GM23338 (cell line): Measurements from ENCODE around the gene CRISPLD2. TPM values are rescaled to one million over a fixed set of nuclear protein-coding genes. Genes with fewer than 3 reads are reported as not detected.

Experiments
- ATAC-seq: fragments of 200-7000 bp; cut with Tn5 transposase; 3 replicates; pipeline ENCODE4 v1.9.1; 2020
- DNase-seq: peaks from one replicate; pipeline ENCODE4 v3.0.0-alpha.2; 2015; ENCODE audit warnings: low spot score
- H2AFZ ChIP-seq: fragments of 200-600 bp; sonication (generic); 2 replicates; pipeline ENCODE4 v1.8.0; 2016; ENCODE audit warnings: antibody characterized with exemption, mild to moderate bottlenecking, moderate library complexity
- H3F3A ChIP-seq: fragments of 200-600 bp; sonication (generic); replicated peaks from 2 replicates; pipeline ENCODE4 v1.8.0; 2017; ENCODE audit warnings: antibody characterized with exemption, mixed run types, low read depth
- H3K27ac ChIP-seq: fragments of 200-600 bp; sonication (generic); 2 replicates; pipeline ENCODE4 v1.6.1; 2016; ENCODE audit warnings: low read depth
- H3K27me3 ChIP-seq: fragments of 200-600 bp; sonication (generic); 2 replicates; pipeline ENCODE4 v1.8.0; 2016; ENCODE audit warnings: mild to moderate bottlenecking, mixed run types, moderate library complexity; ENCODE audit not compliant: insufficient read depth
- H3K36me3 ChIP-seq: fragments of 200-600 bp; sonication (generic); 2 replicates; pipeline ENCODE4 v1.8.0; 2016; ENCODE audit warnings: mild to moderate bottlenecking; ENCODE audit not compliant: insufficient read depth
- H3K4me1 ChIP-seq: fragments of 200-600 bp; sonication (generic); 2 replicates; pipeline ENCODE4 v1.8.0; 2016; ENCODE audit warnings: mild to moderate bottlenecking, moderate library complexity; ENCODE audit not compliant: insufficient read depth
- H3K4me2 ChIP-seq: fragments of 200-600 bp; sonication (generic); 2 replicates; pipeline ENCODE4 v1.7.1; 2017; ENCODE audit warnings: mixed run types
- H3K4me3 ChIP-seq: fragments of 200-600 bp; sonication (generic); 2 replicates; pipeline ENCODE4 v1.6.1; 2016; ENCODE audit warnings: mixed run types
- H3K79me2 ChIP-seq: fragments of 200-600 bp; sonication (generic); replicated peaks from 2 replicates; pipeline ENCODE4 v1.8.0; 2017; ENCODE audit warnings: mild to moderate bottlenecking; ENCODE audit not compliant: insufficient read depth
- H3K9me2 ChIP-seq: fragments of 200-600 bp; sonication (generic); 2 replicates; pipeline ENCODE4 v1.8.0; 2017; ENCODE audit not compliant: insufficient read depth
- H4K20me1 ChIP-seq: fragments of 200-600 bp; sonication (generic); replicated peaks from 2 replicates; pipeline ENCODE4 v1.8.0; 2017; ENCODE audit warnings: mild to moderate bottlenecking; ENCODE audit not compliant: insufficient read depth
- H3K27ac Mint-ChIP-seq: 2 replicates; pipeline ENCODE4 v1.8.0; 2020; ENCODE audit warnings: inconsistent platforms, mild to moderate bottlenecking, moderate library complexity, mixed read lengths
- H3K27me3 Mint-ChIP-seq: 3 replicates; pipeline ENCODE4 v1.8.0; 2022; ENCODE audit warnings: low read depth, mild to moderate bottlenecking, moderate library complexity, mixed read lengths, inconsistent platforms; ENCODE audit not compliant: insufficient read depth, poor library complexity
- H3K36me3 Mint-ChIP-seq: 3 replicates; pipeline ENCODE4 v1.8.0; 2021; ENCODE audit warnings: low read depth, mild to moderate bottlenecking, inconsistent platforms, moderate library complexity, mixed read lengths
- H3K4me1 Mint-ChIP-seq: 3 replicates; pipeline ENCODE4 v1.8.0; 2020; ENCODE audit warnings: mild to moderate bottlenecking, inconsistent platforms, mixed read lengths
- H3K4me3 Mint-ChIP-seq: 3 replicates; pipeline ENCODE4 v1.8.0; 2021; ENCODE audit warnings: moderate library complexity, mild to moderate bottlenecking, inconsistent platforms, mixed read lengths
- H3K9me3 Mint-ChIP-seq: 3 replicates; pipeline ENCODE4 v1.8.0; 2020; ENCODE audit warnings: moderate library complexity, mild to moderate bottlenecking, inconsistent platforms, mixed read lengths
- CREB1 ChIP-seq: fragments of 250-450 bp; sonication (Bioruptor Pico); IDR thresholded peaks from 2 replicates; pipeline ENCODE4 v1.5.0; 2020; ENCODE audit warnings: low read depth, mild to moderate bottlenecking, moderate library complexity
- CTCF ChIP-seq, 2 experiments: fragments of 200-600 bp in 1 of 2; sonication (generic) in 1 of 2; conservative IDR thresholded peaks; 2 replicates each; pipeline versions ENCODE4 v1.5.1 to v1.6.1; 2016 to 2017; ENCODE audit warnings: antibody characterized with exemption in 2 of 2, low read depth in 2 of 2, mild to moderate bottlenecking in 2 of 2, moderate library complexity in 1 of 2
- ETS1 ChIP-seq: IDR thresholded peaks from 2 replicates; pipeline ENCODE4 v1.6.1; 2016; ENCODE audit warnings: antibody characterized with exemption
- EZH2 ChIP-seq: fragments of 200-600 bp; sonication (generic); IDR thresholded peaks from one replicate; pipeline ENCODE4 v1.8.0; 2017; ENCODE audit warnings: antibody characterized with exemption, mild to moderate bottlenecking, low read depth; ENCODE audit not compliant: unreplicated experiment
- JUNB ChIP-seq: IDR thresholded peaks from one replicate; pipeline ENCODE4 v1.6.1; 2016; ENCODE audit warnings: antibody characterized with exemption; ENCODE audit not compliant: unreplicated experiment
- ZNF114 ChIP-seq: fragments of 250-450 bp; sonication (Bioruptor Pico); IDR thresholded peaks from 2 replicates; pipeline ENCODE4 v1.5.0; 2020; ENCODE audit warnings: mild to moderate bottlenecking, moderate library complexity
- ZNF462 ChIP-seq: fragments of 250-450 bp; sonication (Bioruptor Pico); IDR thresholded peaks from 2 replicates; pipeline ENCODE4 v1.5.0; 2020; ENCODE audit warnings: mild to moderate bottlenecking, moderate library complexity
- polyA plus RNA-seq: library from polyadenylated mRNA; unstranded; fragments of >200 nt; fragmentation: Nextera tagmentation; extraction: Ambion mirVana; gene quantifications from 2 replicates; pipeline ENCODE4 v1.2.1, GENCODE V29; 2016
- total RNA-seq: library from RNA; depleted of rRNA; stranded (reverse); fragments of >200 nt; shearing (Covaris generic); gene quantifications from 2 replicates; pipeline ENCODE4 v1.2.3, GENCODE V29; 2014

Gene CRISPLD2
- total and polyA plus RNA-seq, 2 experiments from 2014 or later, result 2.6 to 8.3 TPM

- TF ChIP-seq ZNF462 (CRISPR knock-in tag) (no peak), CREB1 (CRISPR knock-in tag) (no peak)
Measured at GRCh38 chr16:84920333-84920732, 100.5 kb downstream of the CRISPLD2 start (continued).

GRCh38 chr16:84922351-84923120, 102.8 kb downstream of the CRISPLD2 start:
- H3K27me3 Mint-ChIP-seq, result peaks cover 6% of the 10 kb centered on the region
- H3K27ac Mint-ChIP-seq, result no peak overlapping the region
- ATAC-seq (no peak), DNase-seq (no peak)
- H3K36me3 ChIP-seq, result no peaks in the 10 kb centered on the region
- no peaks in the 10 kb centered on the region for H3K9me3 Mint-ChIP-seq
- H3K27me3 ChIP-seq, result no peaks in the 10 kb centered on the region
- H3K27ac ChIP-seq, result no peak overlapping the region
- no peaks in the 10 kb centered on the region for H3K4me1 ChIP-seq
- no peak overlapping the region for H3K4me3 Mint-ChIP-seq
- no peaks in the 10 kb centered on the region for H4K20me1 ChIP-seq
- H3K4me3 ChIP-seq, result no peak overlapping the region
- no peaks in the 10 kb centered on the region for H3K9me2 ChIP-seq
- peaks cover 8% of the 10 kb centered on the region for H3K4me1 Mint-ChIP-seq
- H3K36me3 Mint-ChIP-seq, result no peaks in the 10 kb centered on the region; the same call in 2 of the 3 replicates
- H3K4me2 ChIP-seq, result no peak overlapping the region
- H2AFZ ChIP-seq, result no peak overlapping the region
- no peaks in the 10 kb centered on the region for H3K79me2 ChIP-seq
- H3F3A ChIP-seq, result no peaks in the 10 kb centered on the region
- TF ChIP-seq ZNF114 (CRISPR knock-in tag) (no peak), EZH2 (no peak), CTCF (conservative IDR thresholded peaks at IDR 0.05; ENCODE audit: low read depth in 2 of 2) (no peak), JUNB (no peak), ETS1 (no peak)
